LNCaP clone FGC (cell line): Measurements from ENCODE around the gene BCL2L1.

ENCODE experiments used
- DNase-seq: peaks from one replicate; pipeline ENCODE4 v3.0.0-alpha.2; 2011; ENCODE audit warnings: low read depth
- H3K4me3 ChIP-seq: 2 replicates; pipeline ENCODE4 v1.5.1; 2011; ENCODE audit warnings: mild to moderate bottlenecking, low read depth, low read length, control low read depth
- CTCF ChIP-seq: IDR thresholded peaks from 2 replicates; pipeline ENCODE4 v1.5.1; 2012; ENCODE audit warnings: mild to moderate bottlenecking; ENCODE audit not compliant: control insufficient read depth, insufficient read depth; ENCODE audit errors: extremely low read depth

The BCL2L1 gene

GRCh38 chr20:31687777-31688176 lies 34.9 kb downstream of the BCL2L1 start:
- H3K4me3 ChIP-seq: no peak overlapping the region
- no peak for DNase-seq
- TF ChIP-seq CTCF: no peak

DNA sequence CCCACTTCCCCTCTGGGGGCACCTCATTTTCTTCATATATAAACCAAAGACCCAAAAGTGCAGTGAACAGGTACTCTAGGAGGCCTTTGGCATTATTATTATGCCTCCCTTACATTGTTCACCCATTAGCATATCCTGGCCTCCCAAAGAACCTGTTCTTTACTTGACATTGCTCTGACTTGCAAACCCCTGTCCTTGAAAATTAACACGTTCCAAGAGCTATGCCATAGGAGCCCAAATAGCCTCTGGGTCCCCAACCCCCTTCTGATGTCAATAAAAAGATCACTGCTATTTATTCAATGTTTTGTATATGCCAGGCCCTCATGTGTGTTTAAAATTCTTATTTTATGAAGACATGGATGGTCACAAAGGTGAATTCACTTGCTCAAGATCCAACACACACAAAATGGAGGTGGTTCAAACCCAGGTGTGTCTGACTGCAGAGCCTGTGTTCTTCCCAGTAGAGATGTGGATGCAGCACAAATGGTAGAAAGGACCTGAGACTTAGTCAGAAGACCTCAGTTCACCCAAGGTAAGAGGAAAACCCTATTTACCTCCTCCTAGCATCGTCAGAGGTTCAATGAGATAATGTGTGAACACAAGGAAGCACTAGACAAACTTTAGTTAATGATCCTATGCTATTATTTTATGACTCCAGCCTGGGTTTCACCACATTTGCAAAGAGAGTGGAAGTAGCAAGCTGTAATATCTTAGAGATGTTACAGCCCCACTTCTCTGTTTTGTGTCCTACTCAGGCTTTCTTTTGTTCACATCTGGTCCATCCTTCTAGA lies 36.6 kb downstream of the BCL2L1 start:
- no peak for DNase-seq
- H3K4me3 ChIP-seq: no peak overlapping the region
- TF ChIP-seq CTCF: no peak

DNA sequence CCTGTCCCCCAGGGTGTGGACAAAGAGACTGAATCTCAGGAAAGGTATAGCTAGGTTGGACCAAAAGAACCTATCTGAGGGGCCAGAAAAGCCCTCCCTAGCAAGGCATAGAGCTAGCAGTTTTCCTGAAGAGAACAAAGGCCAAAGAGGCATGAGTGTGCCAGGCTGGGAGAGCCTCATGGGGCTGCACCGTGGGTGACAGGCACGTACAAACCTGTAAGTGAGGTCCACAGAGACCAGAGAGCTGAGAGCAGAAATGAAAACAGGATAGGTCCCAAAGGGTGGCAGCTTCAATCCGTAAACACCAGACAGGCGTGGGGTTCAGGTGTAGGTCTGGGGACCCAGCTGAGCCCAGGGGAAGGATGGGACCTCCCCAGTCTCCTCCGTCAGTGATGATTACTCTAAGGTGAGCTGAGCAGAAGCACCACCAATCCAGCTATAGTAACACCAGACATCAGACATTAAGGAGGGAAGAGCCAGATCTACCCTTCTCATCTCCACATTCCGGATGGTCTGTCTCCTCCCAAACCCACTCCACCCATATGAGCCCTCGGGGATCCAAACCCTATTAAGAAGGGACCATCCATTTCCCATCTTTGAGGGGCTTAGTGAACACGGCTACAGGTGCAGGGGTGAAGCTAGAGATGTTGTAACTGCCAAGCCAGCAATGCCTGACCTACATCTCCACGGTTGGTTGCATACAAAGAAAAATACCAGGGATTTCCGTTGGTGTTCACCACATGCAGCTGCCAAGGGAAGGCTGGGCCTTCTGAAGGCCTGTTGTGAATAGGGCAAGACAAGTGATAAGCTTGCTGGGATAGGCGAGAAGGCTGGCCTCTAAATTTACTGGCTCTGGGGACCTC lies 38.3 kb downstream of the BCL2L1 start:
- no peak for TF ChIP-seq CTCF
- DNase-seq: no peak
- no peak overlapping the region for H3K4me3 ChIP-seq

DNA sequence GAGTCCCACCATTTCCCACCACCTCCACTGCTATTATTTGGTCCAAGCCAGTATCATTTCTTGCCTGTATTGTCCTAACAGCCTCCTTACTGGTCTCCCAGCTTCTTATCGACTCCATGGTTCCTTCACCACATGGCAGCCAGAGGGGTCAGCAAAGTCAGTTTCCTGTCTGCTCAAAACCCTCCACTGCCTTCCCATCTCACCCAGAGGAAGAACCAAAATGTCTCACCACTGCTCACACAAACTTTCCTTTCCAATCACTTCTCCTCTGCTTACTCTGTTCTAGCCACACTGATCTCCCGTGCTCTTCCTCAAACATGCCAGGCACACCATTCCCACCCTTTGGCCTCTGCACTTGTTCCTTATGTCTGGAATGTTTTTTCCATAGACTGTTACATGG lies 39.7 kb downstream of the BCL2L1 start:
- TF ChIP-seq CTCF: no peak
- no peak overlapping the region for H3K4me3 ChIP-seq
- no peak for DNase-seq

DNA sequence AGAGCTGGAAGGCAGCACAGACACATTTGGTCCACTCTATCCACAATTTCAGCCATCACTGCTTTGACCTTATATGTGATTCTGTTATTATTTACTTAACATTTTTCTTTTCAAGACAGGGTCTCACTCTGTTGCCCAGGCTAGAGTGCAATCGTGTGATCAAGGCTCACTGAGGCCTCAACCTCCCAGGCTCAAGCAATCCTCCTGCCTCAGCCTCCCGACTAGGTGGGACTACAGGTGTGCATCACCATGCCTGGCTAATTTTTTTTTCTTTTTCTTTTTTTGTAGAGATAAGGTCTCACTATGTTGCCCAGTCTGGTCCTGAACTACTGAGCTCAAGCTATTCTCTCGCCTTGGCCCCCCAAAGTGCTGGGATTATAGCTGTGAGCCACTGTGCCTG lies 40.3 kb downstream of the BCL2L1 start:
- no peak for TF ChIP-seq CTCF
- no peak for DNase-seq
- H3K4me3 ChIP-seq: no peak overlapping the region

DNA sequence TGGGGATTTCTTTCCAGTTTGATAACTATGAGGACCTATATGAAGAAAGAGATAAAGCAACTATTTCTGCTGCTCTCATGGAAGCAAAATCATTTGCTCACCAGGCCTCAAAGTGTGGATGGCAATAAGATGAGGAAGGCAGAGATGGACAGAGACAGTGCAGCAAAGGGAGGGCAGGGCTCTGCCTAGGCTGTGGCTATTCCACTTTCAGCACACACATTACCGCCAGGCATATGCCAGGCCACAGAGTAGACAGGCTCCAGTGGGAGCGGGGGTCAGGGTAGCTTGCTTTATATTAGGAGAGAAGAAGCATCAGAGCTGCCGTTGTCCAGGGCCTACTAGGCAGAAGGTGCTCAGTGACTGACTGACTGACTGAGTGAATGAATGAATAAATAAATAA lies 40.9 kb downstream of the BCL2L1 start:
- H3K4me3 ChIP-seq: no peak overlapping the region
- no peak for TF ChIP-seq CTCF
- no peak for DNase-seq
